ENCODE data around the gene RAB3B. TPM values are rescaled to one million over a fixed set of nuclear protein-coding genes. Genes with fewer than 3 reads are reported as not detected.
"Not testable (repeated sequence)": the region's sequence is repeated elsewhere in the genome, so short reads cannot be mapped to it uniquely, and the experiment has no call there.

Gene RAB3B
- total and polyA plus RNA-seq, 2 experiments from 2014 or later: 1.5 to 6.9 TPM

DNA sequence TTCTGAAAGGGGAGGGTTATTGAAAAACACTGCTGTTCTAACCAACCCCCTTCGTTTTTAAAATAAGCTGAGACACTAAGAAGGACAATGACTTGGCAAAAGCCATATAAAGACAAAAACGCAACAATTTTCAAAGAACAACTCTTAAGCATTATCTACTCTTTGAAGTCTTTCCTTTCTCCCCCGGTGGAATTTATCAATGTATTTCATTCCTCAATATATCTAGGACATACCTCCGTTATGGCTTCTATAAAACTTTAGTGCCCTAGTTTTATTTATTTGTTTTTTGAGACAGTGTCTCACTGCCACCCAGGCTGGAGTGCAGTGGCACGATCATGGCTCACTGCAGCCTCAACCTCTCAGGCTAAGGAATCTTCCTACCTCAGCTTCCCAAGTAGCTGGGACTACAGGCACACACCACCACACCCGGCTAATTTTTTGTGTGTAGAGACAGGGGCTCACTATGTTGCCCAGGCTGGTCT is 115.2 kb downstream of the RAB3B start:
- no peaks in the 10 kb centered on the region for H3K9me3 ChIP-seq (ENCODE audit: low read depth)
- TF ChIP-seq, protein P1, sequence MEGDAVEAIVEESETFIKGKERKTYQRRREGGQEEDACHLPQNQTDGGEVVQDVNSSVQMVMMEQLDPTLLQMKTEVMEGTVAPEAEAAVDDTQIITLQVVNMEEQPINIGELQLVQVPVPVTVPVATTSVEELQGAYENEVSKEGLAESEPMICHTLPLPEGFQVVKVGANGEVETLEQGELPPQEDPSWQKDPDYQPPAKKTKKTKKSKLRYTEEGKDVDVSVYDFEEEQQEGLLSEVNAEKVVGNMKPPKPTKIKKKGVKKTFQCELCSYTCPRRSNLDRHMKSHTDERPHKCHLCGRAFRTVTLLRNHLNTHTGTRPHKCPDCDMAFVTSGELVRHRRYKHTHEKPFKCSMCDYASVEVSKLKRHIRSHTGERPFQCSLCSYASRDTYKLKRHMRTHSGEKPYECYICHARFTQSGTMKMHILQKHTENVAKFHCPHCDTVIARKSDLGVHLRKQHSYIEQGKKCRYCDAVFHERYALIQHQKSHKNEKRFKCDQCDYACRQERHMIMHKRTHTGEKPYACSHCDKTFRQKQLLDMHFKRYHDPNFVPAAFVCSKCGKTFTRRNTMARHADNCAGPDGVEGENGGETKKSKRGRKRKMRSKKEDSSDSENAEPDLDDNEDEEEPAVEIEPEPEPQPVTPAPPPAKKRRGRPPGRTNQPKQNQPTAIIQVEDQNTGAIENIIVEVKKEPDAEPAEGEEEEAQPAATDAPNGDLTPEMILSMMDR (IDR thresholded peaks at IDR 0.05; ENCODE audit: low read depth, low read length): no peak
- H3K36me3 ChIP-seq: peaks cover 5% of the 10 kb centered on the region
- H3K4me1 ChIP-seq (ENCODE audit: low read depth): peaks cover 13% of the 10 kb centered on the region
- DNase-seq (ENCODE audit: low read depth in 1 of 2, low spot score in 1 of 2): no peak
- no peak overlapping the region for H3K27ac ChIP-seq
- H3K4me3 ChIP-seq: no peak overlapping the region
- no peaks in the 10 kb centered on the region for H3K27me3 ChIP-seq

DNA sequence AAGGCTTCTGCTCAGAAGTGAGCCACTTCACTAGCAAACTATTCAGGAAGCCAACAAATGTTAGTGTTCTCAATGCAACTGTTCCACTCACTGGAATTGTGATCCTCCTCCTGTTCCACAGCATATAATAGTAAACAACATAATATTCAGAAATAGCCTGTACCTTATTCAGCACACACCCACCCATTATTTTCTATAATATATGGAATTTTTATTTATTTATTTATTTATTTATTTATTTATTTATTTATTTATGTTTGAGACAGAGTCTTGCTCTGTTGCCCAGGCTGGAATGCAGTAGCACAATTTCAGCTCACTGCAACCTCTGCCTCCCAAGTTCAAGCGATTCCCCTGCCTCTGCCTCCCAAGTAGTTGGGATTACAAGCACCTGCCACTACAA is 117.2 kb downstream of the RAB3B start:
- peaks cover 13% of the 10 kb centered on the region for H3K4me1 ChIP-seq (ENCODE audit: low read depth)
- not testable (repeated sequence) for H3K36me3 ChIP-seq; DNase-seq (ENCODE audit: low read depth in 1 of 2, low spot score in 1 of 2)

DNA sequence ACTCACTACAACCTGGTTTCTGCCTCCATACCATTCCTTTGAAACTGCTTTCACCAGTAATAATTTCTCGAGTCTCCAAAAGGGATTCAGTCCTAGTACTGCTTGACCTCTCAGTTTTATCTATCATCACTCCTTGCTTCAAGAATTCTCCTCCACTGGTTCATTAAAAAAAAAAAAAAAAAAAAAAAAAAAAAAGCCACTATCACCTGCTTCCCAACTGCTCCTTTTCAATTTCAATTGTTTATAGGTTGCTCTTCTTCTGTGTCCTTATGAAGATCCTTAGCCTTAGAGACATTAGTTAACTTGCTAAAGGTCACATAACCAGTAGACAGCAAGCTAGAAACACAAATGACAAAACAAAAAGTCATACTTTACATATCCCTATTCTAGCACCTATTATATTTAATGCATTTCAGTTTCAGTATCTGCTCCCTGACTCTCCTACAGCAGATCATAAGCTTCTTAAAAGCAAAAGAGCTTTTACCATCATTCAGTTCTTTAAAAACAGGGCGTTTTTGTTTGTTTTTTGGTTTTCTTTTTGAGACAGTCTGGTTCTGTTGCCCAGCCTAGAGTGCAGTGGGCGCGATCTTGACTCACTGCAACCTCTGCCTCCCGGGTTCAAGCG is 119.0 kb downstream of the RAB3B start:
- Histone ChIP-seq H3K27ac (no peak overlapping the region), H3K36me3 (peaks cover 5% of the 10 kb centered on the region), H3K4me1 (ENCODE audit: low read depth) (peaks cover 12% of the 10 kb centered on the region), H3K9me3 (ENCODE audit: low read depth) (no peaks in the 10 kb centered on the region), H3K4me3 (no peak overlapping the region), H3K27me3 (no peaks in the 10 kb centered on the region)
- no peak for DNase-seq (ENCODE audit: low read depth in 1 of 2, low spot score in 1 of 2)
- TF ChIP-seq, protein P1 (IDR thresholded peaks at IDR 0.05; ENCODE audit: low read depth, low read length): no peak

More for the DNA sequence above, 117.2 kb downstream of the RAB3B start:
- H3K27ac ChIP-seq; H3K9me3 ChIP-seq (ENCODE audit: low read depth); H3K4me3 ChIP-seq; H3K27me3 ChIP-seq: not testable (repeated sequence)

DNA sequence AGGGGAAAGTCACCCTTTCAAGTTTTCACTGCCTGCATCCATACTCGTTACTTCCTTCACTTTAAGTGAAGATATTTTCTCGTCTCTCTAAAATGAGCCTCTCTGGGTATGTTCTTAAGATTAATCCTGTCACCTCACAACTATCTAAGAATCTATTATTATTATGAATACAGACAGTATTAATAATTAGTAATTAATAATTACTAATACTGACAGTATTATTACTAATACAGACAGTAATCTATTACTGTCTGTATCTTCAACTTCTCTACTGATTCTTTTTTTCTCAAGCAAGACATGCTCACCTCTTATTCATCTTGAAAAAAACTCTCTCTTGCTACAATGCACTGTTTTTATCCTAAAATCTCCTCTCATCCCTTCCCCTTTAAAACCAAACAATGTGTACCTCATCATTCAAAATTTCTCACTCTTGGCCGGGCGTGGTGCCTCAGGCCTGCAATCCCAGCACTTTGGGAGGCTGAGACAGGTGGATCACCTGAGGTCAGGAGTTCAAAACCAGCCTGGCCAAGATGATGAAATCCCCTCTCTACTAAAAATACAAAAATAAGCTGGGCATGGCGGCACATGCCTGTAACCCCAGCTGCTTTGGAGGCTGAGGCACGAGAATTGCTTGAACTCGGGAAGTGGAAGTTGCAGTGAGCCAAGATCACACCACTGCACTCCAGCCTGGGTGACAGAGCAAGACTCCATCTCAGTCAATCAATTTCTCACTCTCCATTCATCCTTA is 119.7 kb downstream of the RAB3B start:
- peaks cover 5% of the 10 kb centered on the region for H3K36me3 ChIP-seq
- H3K9me3 ChIP-seq (ENCODE audit: low read depth): no peaks in the 10 kb centered on the region
- H3K4me1 ChIP-seq (ENCODE audit: low read depth): peaks cover 6% of the 10 kb centered on the region
- no peak for DNase-seq (ENCODE audit: low read depth in 1 of 2, low spot score in 1 of 2)
- TF ChIP-seq, protein P1 (IDR thresholded peaks at IDR 0.05; ENCODE audit: low read depth, low read length): no peak
- H3K27ac ChIP-seq: no peak overlapping the region
- no peak overlapping the region for H3K4me3 ChIP-seq
- no peaks in the 10 kb centered on the region for H3K27me3 ChIP-seq

DNA sequence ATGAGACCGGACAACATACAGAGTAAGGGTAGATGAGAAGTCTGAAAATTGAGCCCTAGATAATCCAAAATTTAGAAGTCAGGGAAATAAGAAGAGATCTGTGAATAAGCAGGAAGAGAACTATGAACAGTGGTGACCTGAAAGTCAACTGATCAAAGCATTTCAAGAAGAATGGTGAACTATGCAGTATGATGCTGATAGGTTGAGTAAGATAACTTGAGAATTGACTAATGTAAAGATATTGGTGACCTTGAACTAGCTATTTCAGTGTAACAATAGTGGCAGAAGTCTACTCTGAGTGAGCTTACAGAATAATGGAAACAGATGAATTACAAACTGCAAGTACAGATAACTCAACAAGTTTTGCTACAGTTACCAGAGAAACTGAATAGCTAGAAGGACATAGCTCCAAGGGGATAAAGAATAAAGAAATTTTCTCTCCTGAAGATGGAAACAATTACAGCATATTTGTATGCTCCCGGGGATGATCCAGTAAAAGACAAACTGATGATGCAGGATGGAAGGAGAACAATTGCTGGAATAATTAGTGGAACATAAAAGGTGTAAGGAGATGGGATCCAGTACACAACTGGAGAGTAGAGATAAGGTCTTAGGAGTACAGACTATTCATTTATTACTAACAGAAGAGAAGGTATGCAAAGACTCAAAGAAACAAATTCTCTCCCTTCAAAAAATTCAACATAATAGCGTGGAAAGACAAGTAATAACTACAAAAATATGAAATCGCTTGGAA is 122.8 kb downstream of the RAB3B start:
- no peaks in the 10 kb centered on the region for H3K9me3 ChIP-seq (ENCODE audit: low read depth)
- peaks cover under 1% of the 10 kb centered on the region for H3K36me3 ChIP-seq
- TF ChIP-seq, protein P1 (IDR thresholded peaks at IDR 0.05; ENCODE audit: low read depth, low read length): no peak
- H3K4me1 ChIP-seq (ENCODE audit: low read depth): peaks cover 6% of the 10 kb centered on the region
- H3K27ac ChIP-seq: no peak overlapping the region
- DNase-seq (ENCODE audit: low read depth in 1 of 2, low spot score in 1 of 2): no peak
- H3K27me3 ChIP-seq: no peaks in the 10 kb centered on the region
- no peak overlapping the region for H3K4me3 ChIP-seq

All from cardiac muscle cell (in vitro differentiated cells and primary cell).